Measurements from ENCODE around the gene SPEM3. TPM values are rescaled to one million over a fixed set of nuclear protein-coding genes. Genes with fewer than 3 reads are reported as not detected.

SPEM3 gene
- total RNA-seq, 1 donor from 2014 or later: not detected

- TF ChIP-seq, protein P1, sequence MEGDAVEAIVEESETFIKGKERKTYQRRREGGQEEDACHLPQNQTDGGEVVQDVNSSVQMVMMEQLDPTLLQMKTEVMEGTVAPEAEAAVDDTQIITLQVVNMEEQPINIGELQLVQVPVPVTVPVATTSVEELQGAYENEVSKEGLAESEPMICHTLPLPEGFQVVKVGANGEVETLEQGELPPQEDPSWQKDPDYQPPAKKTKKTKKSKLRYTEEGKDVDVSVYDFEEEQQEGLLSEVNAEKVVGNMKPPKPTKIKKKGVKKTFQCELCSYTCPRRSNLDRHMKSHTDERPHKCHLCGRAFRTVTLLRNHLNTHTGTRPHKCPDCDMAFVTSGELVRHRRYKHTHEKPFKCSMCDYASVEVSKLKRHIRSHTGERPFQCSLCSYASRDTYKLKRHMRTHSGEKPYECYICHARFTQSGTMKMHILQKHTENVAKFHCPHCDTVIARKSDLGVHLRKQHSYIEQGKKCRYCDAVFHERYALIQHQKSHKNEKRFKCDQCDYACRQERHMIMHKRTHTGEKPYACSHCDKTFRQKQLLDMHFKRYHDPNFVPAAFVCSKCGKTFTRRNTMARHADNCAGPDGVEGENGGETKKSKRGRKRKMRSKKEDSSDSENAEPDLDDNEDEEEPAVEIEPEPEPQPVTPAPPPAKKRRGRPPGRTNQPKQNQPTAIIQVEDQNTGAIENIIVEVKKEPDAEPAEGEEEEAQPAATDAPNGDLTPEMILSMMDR (IDR thresholded peaks at IDR 0.05): no peak
- ATAC-seq (ENCODE audit: low read depth): no peak
- Mint-ChIP-seq H3K27ac (no peak overlapping the region), H3K4me1 (peaks cover 10% of the 10 kb centered on the region), H3K27me3 (peaks cover 29% of the 10 kb centered on the region), H3K4me3 (no peak overlapping the region), H3K36me3 (ENCODE audit: low read depth) (peaks cover 2% of the 10 kb centered on the region), H3K9me3 (peaks cover 4% of the 10 kb centered on the region)
- ChIA-PET CTCF (interaction anchor here (1.4 kb wide), 1 partner anchor 28 kb away, joined by 4 read pairs; the partner anchor contains the start of gene TMEM95), POLR2A (interaction anchor here (1.0 to 2.0 kb wide), 9 partner anchors 11 to 200 kb away, joined by 3 to 27 read pairs (median 4); partner anchors contain the start of genes ACAP1, MPDU1, PLSCR3 and POLR2A)
- intact Hi-C loops (cut with micrococcal nuclease): no loop called here
- no peak for DNase-seq
These were observed 45.3 kb upstream of the SPEM3 start for GRCh38 chr17:7383371-7383741.

GRCh38 chr17:7383742-7384488 is 44.7 kb upstream of the SPEM3 start:
- Mint-ChIP-seq H3K4me1 (peaks cover 10% of the 10 kb centered on the region), H3K9me3 (peaks cover 4% of the 10 kb centered on the region), H3K27ac (peak overlapping the region; percentile 80), H3K36me3 (ENCODE audit: low read depth) (peaks cover 5% of the 10 kb centered on the region), H3K4me3 (peak overlapping the region; percentile 86), H3K27me3 (peaks cover 29% of the 10 kb centered on the region)
- intact Hi-C loops (cut with micrococcal nuclease): loop anchor here (1.0 to 2.0 kb wide), 5 partner anchors 10 to 100 kb away; partner anchors contain the start of genes PLSCR3, POLR2A, TMEM102 and TMEM256
- TF ChIP-seq, protein P1 (IDR thresholded peaks at IDR 0.05): no peak
- DNase-seq: peak; percentile 82
- ChIA-PET CTCF (interaction anchor here (1.4 kb wide), 1 partner anchor 28 kb away, joined by 4 read pairs; the partner anchor contains the start of gene TMEM95), POLR2A (interaction anchor here (0.6 to 2.0 kb wide), 15 partner anchors 10 to 304 kb away, joined by 3 to 27 read pairs (median 4); partner anchors contain the start of genes ACAP1, MPDU1, NEURL4 and PLSCR3)
- ATAC-seq (ENCODE audit: low read depth): peak; percentile 98

GRCh38 chr17:7384489-7385081 is 44.1 kb upstream of the SPEM3 start:
- H3K4me1 Mint-ChIP-seq: peaks cover 10% of the 10 kb centered on the region
- TF ChIP-seq, protein P1 (IDR thresholded peaks at IDR 0.05): no peak

GRCh38 chr17:7388856-7389255 is 39.8 kb upstream of the SPEM3 start:
- intact Hi-C loops (cut with micrococcal nuclease): no loop called here
- TF ChIP-seq, protein P1 (IDR thresholded peaks at IDR 0.05): no peak
- Mint-ChIP-seq H3K4me3 (no peak overlapping the region), H3K27ac (no peak overlapping the region), H3K4me1 (peaks cover 13% of the 10 kb centered on the region), H3K27me3 (no peaks in the 10 kb centered on the region), H3K36me3 (ENCODE audit: low read depth) (peaks cover 30% of the 10 kb centered on the region), H3K9me3 (no peaks in the 10 kb centered on the region)
- DNase-seq (no peak), ATAC-seq (ENCODE audit: low read depth) (no peak)
- ChIA-PET CTCF (no interaction called here), POLR2A (interaction anchor here (1.2 kb wide), 1 partner anchor 11 kb away, joined by 5 read pairs; no protein-coding TSS in a partner anchor)

More at GRCh38 chr17:7384489-7385081, 44.1 kb upstream of the SPEM3 start:
- ATAC-seq (ENCODE audit: low read depth) (no peak), DNase-seq (no peak)
- Mint-ChIP-seq H3K9me3 (no peaks in the 10 kb centered on the region), H3K4me3 (peak overlapping the region; percentile 86), H3K27ac (peak overlapping the region; percentile 80), H3K36me3 (ENCODE audit: low read depth) (peaks cover 10% of the 10 kb centered on the region), H3K27me3 (peaks cover 23% of the 10 kb centered on the region)
- intact Hi-C loops (cut with micrococcal nuclease): loop anchor here (1.0 to 2.0 kb wide), 5 partner anchors 10 to 100 kb away; partner anchors contain the start of genes PLSCR3, POLR2A, TMEM102 and TMEM256
- CTCF ChIA-PET: interaction anchor here (1.4 kb wide), 1 partner anchor 29 kb away, joined by 4 read pairs; the partner anchor contains the start of gene TMEM95
- POLR2A ChIA-PET: interaction anchor here (0.6 to 2.0 kb wide), 14 partner anchors 10 to 303 kb away, joined by 3 to 27 read pairs (median 4); partner anchors contain the start of genes ACAP1, MPDU1, NEURL4 and PLSCR3

Data from activated B cell treated with CpG ODN at 0.5 μM for 24 hours (primary cell).